Stomach smooth muscle (tissue), 2 donors: ENCODE results near the gene ZBTB34.

ENCODE experiments used
- H3K27ac ChIP-seq: one replicate; pipeline ENCODE4 v1.7.0; 2013; ENCODE audit warnings: mild to moderate bottlenecking, low read length, inconsistent platforms
- H3K27me3 ChIP-seq, 2 donors: one replicate each; pipeline ENCODE4 v1.7.0; 2013; ENCODE audit warnings: low read length in 2 of 2; ENCODE audit not compliant: insufficient read depth in 2 of 2, control insufficient read depth in 1 of 2
- H3K36me3 ChIP-seq, 2 donors: one replicate each; pipeline ENCODE4 v1.7.0; 2013; ENCODE audit warnings: low read length in 2 of 2; ENCODE audit not compliant: control insufficient read depth in 2 of 2, insufficient read depth in 2 of 2
- H3K4me1 ChIP-seq: one replicate; pipeline ENCODE4 v1.7.0; 2013; ENCODE audit warnings: low read length; ENCODE audit not compliant: control insufficient read depth, insufficient read depth
- H3K4me3 ChIP-seq, 2 donors: one replicate each; pipeline ENCODE4 v1.7.0; 2013; ENCODE audit warnings: low read length in 2 of 2
- H3K9ac ChIP-seq, 2 donors: one replicate each; pipeline ENCODE4 v1.7.0; 2013; ENCODE audit warnings: low read length in 2 of 2, mild to moderate bottlenecking in 1 of 2
- H3K9me3 ChIP-seq, 2 donors: one replicate each; pipeline ENCODE4 v1.7.0; 2013; ENCODE audit warnings: low read length in 2 of 2; ENCODE audit not compliant: control insufficient read depth in 2 of 2
- donor health status: healthy.
- donor health status: Pancreatic carcinoma.

ZBTB34 gene

GRCh38 chr9:126842977-126843799 lies 17.3 kb upstream of the ZBTB34 start:
- Histone ChIP-seq H3K27me3 (no peaks in the 10 kb centered on the region), H3K9me3 (no peaks in the 10 kb centered on the region), H3K9ac (no peak overlapping the region), H3K4me3 (no peak overlapping the region), H3K4me1 (peaks cover 1% of the 10 kb centered on the region), H3K36me3 (peaks cover 0 to 7% of the 10 kb centered on the region in 2 donors), H3K27ac (no peak overlapping the region)

GRCh38 chr9:126844085-126844484 lies 16.4 kb upstream of the ZBTB34 start:
- Histone ChIP-seq H3K9ac (no peak overlapping the region), H3K27ac (no peak overlapping the region), H3K9me3 (no peaks in the 10 kb centered on the region), H3K4me1 (no peaks in the 10 kb centered on the region), H3K4me3 (no peak overlapping the region), H3K27me3 (no peaks in the 10 kb centered on the region), H3K36me3 (peaks cover 0 to under 1% of the 10 kb centered on the region in 2 donors)

GRCh38 chr9:126847051-126847450 lies 13.4 kb upstream of the ZBTB34 start:
- Histone ChIP-seq H3K4me3 (no peak overlapping the region), H3K9ac (no peak overlapping the region), H3K27me3 (peaks cover 0 to 3% of the 10 kb centered on the region in 2 donors), H3K36me3 (no peaks in the 10 kb centered on the region), H3K9me3 (no peaks in the 10 kb centered on the region), H3K4me1 (no peaks in the 10 kb centered on the region), H3K27ac (no peak overlapping the region)

GRCh38 chr9:126849591-126850225 lies 10.7 kb upstream of the ZBTB34 start:
- no peaks in the 10 kb centered on the region for H3K9me3 ChIP-seq
- H3K4me3 ChIP-seq: no peak overlapping the region
- H3K27me3 ChIP-seq: peaks cover 0 to 6% of the 10 kb centered on the region in 2 donors
- no peaks in the 10 kb centered on the region for H3K36me3 ChIP-seq
- H3K27ac ChIP-seq: no peak overlapping the region
- H3K4me1 ChIP-seq: no peaks in the 10 kb centered on the region
- no peak overlapping the region for H3K9ac ChIP-seq

GRCh38 chr9:126851286-126851880 lies 9.1 kb upstream of the ZBTB34 start:
- Histone ChIP-seq H3K27me3 (peaks cover 0 to 6% of the 10 kb centered on the region in 2 donors), H3K9ac (no peak overlapping the region), H3K27ac (no peak overlapping the region), H3K4me3 (no peak overlapping the region), H3K9me3 (no peaks in the 10 kb centered on the region), H3K4me1 (no peaks in the 10 kb centered on the region), H3K36me3 (no peaks in the 10 kb centered on the region)

- no peaks in the 10 kb centered on the region for H3K36me3 ChIP-seq
- H3K27me3 ChIP-seq: peaks cover 0 to 7% of the 10 kb centered on the region in 2 donors
- H3K27ac ChIP-seq: no peak overlapping the region
- no peak overlapping the region for H3K4me3 ChIP-seq
- no peak overlapping the region for H3K9ac ChIP-seq
- no peaks in the 10 kb centered on the region for H3K9me3 ChIP-seq
- no peaks in the 10 kb centered on the region for H3K4me1 ChIP-seq
Observed at GRCh38 chr9:126852086-126852688, 8.3 kb upstream of the ZBTB34 start.

GRCh38 chr9:126853667-126854066 lies 6.8 kb upstream of the ZBTB34 start:
- no peaks in the 10 kb centered on the region for H3K4me1 ChIP-seq
- no peak overlapping the region for H3K4me3 ChIP-seq

GRCh38 chr9:126854734-126855133 lies 5.7 kb upstream of the ZBTB34 start:
- Histone ChIP-seq H3K36me3 (no peaks in the 10 kb centered on the region), H3K27me3 (peaks cover 0 to 8% of the 10 kb centered on the region in 2 donors), H3K4me1 (peaks cover 2% of the 10 kb centered on the region), H3K9me3 (no peaks in the 10 kb centered on the region), H3K27ac (no peak overlapping the region), H3K4me3 (no peak overlapping the region), H3K9ac (no peak overlapping the region)

More at GRCh38 chr9:126853667-126854066, 6.8 kb upstream of the ZBTB34 start:
- Histone ChIP-seq H3K27me3 (peaks cover 0 to 8% of the 10 kb centered on the region in 2 donors), H3K9ac (no peak overlapping the region), H3K9me3 (no peaks in the 10 kb centered on the region), H3K27ac (no peak overlapping the region), H3K36me3 (no peaks in the 10 kb centered on the region)

GRCh38 chr9:126856326-126856877 lies 4.0 kb upstream of the ZBTB34 start:
- H3K9me3 ChIP-seq: no peaks in the 10 kb centered on the region
- H3K27ac ChIP-seq: no peak overlapping the region
- H3K36me3 ChIP-seq: no peaks in the 10 kb centered on the region
- no peak overlapping the region for H3K9ac ChIP-seq
- H3K4me3 ChIP-seq: no peak overlapping the region
- H3K27me3 ChIP-seq: peaks cover 0 to 7% of the 10 kb centered on the region in 2 donors
- peaks cover 8% of the 10 kb centered on the region for H3K4me1 ChIP-seq

GRCh38 chr9:126857261-126857960 lies 3.0 kb upstream of the ZBTB34 start:
- H3K9me3 ChIP-seq: no peaks in the 10 kb centered on the region
- peaks cover 18% of the 10 kb centered on the region for H3K4me1 ChIP-seq
- H3K27me3 ChIP-seq: peaks cover 0 to 5% of the 10 kb centered on the region in 2 donors
- H3K36me3 ChIP-seq: no peaks in the 10 kb centered on the region
- H3K4me3 ChIP-seq: no peak overlapping the region
- H3K27ac ChIP-seq: no peak overlapping the region
- H3K9ac ChIP-seq: no peak overlapping the region
